ENCODE results near the gene IFITM2.
"Not testable (repeated sequence)": the region's sequence is repeated elsewhere in the genome, so short reads cannot be mapped to it uniquely, and the experiment has no call there.

The IFITM2 gene

GRCh38 chr11:307766-308708 lies at the start of gene IFITM2:
Gene IFITM2, plus strand, starts transcription at chr11:307816. Its CDS starts 377 bp downstream, at chr11:308193.
- DNase-seq (ENCODE audit: low read depth in 2 of 2): not testable (repeated sequence)

DNA sequence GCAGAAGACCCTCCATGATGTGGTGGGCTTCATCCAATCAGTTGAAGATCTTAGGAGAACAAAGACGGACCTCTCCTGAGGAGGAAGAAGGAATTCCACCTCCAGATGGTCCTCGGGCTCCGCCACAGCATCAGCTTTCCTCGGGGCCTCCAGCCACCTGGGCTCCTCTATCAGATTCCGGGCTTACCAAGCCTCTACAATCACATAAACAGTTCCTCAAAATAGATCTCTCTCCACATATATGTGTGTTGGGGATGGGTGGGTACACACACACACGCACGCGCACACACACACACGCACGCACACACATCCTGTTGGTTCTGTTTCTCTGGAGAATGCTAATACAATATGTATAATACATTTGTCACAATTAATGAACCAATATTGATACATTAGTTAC lies 48.2 kb upstream of the IFITM2 start:
- no peak for DNase-seq (ENCODE audit: low read depth in 2 of 2)

DNA sequence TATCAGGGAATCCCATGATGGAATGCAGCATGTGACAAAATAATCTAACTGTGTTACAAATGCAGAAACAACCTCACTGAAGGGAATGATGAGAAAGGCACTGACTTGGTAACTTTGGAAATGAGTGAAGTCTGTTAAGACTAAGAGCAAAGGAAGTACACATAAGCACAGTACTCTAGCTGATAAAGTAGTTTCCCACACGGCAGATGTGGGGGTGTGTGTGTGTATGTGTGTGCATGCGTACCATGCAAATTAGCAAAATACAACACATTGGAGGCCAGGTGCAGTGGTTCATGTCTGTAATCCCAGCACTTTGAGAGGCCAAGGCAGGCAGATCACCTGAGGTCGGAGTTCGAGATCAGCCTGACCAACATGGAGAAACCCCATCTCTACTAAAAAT lies 46.0 kb upstream of the IFITM2 start:
- DNase-seq (ENCODE audit: low read depth in 2 of 2): no peak

DNA sequence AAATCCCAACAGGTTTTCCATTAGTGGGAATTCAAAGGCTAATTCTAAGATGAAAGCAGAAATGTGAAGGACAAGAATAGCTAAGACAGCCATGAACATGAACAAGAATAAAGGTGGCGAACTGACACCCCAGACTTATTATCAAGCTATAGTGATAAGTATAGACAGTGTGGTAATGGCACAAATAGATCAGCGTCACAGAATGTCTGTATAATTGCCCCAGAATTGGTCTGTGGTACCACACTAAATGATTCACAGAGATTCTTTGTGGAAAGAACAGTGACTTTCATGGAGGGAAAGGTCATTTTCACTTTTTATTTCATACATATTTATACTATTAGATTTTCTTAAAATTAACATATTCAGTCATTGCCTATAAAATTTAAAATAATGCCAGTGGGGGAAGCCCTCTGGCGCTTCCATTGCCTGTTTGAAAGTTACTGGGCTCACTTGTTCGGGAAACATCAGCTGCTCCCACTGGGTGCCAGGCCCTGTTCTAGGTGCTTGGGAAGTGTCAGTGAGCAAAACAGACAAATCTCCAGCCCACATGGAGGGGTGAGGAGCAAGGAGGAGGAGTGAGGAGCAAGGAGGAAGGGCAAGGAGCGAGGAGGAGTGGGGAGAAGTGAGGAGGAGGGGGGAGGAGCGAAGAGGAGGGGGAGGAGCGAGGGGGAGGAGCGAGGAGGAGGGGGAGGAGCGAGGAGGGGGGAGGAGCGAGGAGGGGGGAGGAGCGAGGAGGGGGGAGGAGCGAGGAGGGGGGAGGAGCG lies 40.8 kb upstream of the IFITM2 start:
- no peak for DNase-seq (ENCODE audit: low read depth in 2 of 2)

- DNase-seq (ENCODE audit: low read depth in 2 of 2): no peak
Measured at GRCh38 chr11:267491-267994, 40.1 kb upstream of the IFITM2 start.

DNA sequence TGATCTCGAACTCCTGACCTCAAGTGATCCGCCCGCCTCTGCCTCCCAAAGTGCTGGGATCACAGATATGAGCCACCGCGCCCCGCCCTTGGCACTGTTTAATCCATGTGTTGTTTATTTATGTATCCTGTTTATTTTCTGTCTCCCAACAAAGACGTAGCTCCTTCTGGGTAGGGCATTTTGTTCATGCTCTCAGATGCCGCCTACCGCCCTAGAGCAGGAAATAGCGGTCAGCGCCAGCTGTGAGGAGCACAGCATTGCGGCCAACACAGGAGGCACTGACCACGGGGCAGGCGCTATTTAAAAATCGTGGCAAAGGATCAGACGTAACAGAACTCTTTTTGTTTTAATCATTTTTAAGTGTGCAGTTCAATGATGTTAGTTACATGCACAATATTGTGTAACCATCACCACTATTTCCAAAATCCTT lies 38.9 kb upstream of the IFITM2 start:
- DNase-seq (ENCODE audit: low read depth in 2 of 2): not testable (repeated sequence)

- no peak for DNase-seq (ENCODE audit: low read depth in 2 of 2)
Measured at GRCh38 chr11:269146-269890, 38.3 kb upstream of the IFITM2 start.

GRCh38 chr11:270451-271318 lies 36.9 kb upstream of the IFITM2 start:
- no peak for DNase-seq (ENCODE audit: low read depth in 2 of 2)

DNA sequence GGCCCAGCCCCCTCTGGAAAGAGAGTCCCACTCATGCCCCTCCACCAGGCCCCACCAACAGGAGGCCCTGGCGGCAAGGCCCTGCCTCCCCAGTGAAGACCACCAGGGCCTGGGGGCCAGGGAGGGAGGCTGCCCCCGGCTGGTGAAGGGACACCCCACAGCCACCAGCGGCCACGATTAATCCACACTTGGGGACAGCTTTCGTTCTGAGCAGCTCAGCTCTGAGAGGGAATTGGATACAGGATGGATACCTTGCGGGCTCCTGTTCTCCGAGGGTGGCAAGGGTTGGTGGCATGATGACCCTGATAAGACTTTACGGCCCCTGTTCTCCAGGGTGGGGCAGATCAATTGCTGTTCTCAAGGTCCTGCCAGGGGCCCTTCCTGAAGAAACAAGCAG lies 36.3 kb upstream of the IFITM2 start:
- no peak for DNase-seq (ENCODE audit: low read depth in 2 of 2)

GRCh38 chr11:272195-272930 lies 35.3 kb upstream of the IFITM2 start:
- no peak for DNase-seq (ENCODE audit: low read depth in 2 of 2)

- DNase-seq (ENCODE audit: low read depth in 2 of 2): no peak
Measured at GRCh38 chr11:272931-273198, 34.8 kb upstream of the IFITM2 start.

- DNase-seq (ENCODE audit: low read depth in 2 of 2): no peak
Measured at GRCh38 chr11:276219-276618, 31.4 kb upstream of the IFITM2 start.

DNA sequence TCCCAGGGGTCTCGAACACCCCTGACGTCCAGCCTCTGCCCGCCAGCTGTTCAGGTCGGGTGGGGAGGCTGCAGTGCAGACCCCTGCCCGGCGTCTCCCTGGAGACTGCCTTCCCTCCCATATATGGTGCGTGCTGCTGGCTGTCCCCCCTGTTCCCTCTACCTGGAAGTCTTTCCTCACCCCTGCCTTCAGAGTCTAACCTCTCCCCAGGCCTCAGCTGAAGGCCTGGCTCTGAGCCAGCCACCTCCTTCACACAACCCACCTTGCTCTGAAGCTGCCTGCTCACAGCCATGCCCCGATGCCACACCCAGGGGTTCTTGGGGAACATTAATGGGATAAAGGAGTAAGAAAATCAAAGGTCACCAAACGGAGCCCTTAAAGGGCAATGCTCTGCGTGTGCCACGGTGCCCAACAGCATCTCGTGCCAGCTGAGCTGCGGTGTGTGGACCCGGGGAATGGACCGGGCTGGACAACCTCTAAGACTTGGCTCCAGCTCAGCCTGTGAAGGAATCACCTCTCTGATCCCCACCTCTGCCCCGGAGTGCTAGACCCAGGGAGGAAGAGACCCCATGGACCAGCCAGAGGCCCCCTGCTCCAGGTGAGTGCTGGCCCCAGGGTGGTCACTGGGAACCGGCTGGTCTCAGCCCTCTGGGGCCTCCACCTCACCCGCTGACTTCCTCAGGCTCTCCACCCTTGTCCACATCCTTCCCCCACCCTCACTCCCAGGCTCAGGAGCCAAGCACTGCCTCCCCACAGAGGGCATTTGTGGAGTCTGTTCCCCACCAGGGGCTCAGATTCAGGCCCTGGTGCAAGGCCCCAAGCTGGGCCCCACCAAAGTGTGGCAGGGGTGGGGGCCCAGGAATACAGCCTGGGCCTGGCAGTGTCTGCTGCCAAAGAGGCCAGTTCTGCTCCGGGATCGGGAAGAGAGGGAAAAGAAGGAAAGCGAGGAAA lies 29.3 kb upstream of the IFITM2 start, which contains the start of gene NLRP6:
NLRP6 (plus strand) TSS at position 407 of the 951 bp plus-strand sequence; CDS start at position 570, 163 bp downstream.
- no peak for DNase-seq (ENCODE audit: low read depth in 2 of 2)

GRCh38 chr11:279040-279965 lies 28.3 kb upstream of the IFITM2 start:
- no peak for DNase-seq (ENCODE audit: low read depth in 2 of 2)

DNA sequence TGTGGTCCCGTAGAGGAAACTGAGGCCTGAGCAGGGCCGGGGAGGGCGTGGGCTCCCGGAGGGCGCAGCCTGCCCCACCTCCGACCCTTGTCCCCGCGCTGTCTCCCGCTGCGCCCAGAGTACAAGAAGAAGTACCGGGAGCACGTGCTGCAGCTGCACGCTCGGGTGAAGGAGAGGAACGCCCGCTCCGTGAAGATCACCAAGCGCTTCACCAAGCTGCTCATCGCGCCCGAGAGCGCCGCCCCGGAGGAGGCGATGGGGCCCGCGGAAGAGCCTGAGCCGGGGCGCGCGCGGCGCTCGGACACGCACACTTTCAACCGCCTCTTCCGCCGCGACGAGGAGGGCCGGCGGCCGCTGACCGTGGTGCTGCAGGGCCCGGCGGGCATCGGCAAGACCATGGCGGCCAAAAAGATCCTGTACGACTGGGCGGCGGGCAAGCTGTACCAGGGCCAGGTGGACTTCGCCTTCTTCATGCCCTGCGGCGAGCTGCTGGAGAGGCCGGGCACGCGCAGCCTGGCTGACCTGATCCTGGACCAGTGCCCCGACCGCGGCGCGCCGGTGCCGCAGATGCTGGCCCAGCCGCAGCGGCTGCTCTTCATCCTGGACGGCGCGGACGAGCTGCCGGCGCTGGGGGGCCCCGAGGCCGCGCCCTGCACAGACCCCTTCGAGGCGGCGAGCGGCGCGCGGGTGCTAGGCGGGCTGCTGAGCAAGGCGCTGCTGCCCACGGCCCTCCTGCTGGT lies 27.5 kb upstream of the IFITM2 start:
- no peak for DNase-seq (ENCODE audit: low read depth in 2 of 2)

GRCh38 chr11:280706-281485 lies 26.7 kb upstream of the IFITM2 start:
- no peak for DNase-seq (ENCODE audit: low read depth in 2 of 2)

Data from activated CD4-positive, alpha-beta T cell treated with anti-CD3 and anti-CD28 coated beads for 24 hours (primary cell).